Activated CD8-positive, alpha-beta memory T cell treated with anti-CD3 and anti-CD28 coated beads, Interleukin-2, amount 10 ng/mL, durations not matched to agents 7 days and 5 days (primary cell): Measurements from ENCODE around the gene LRIT3. TPM values are rescaled to one million over a fixed set of nuclear protein-coding genes. Genes with fewer than 3 reads are reported as not detected.
"Not testable (repeated sequence)": the region's sequence is repeated elsewhere in the genome, so short reads cannot be mapped to it uniquely, and the experiment has no call there.

Experiments
- ATAC-seq: fragments of 150-1000 bp; cut with Tn5 transposase; one replicate; pipeline ENCODE4 v1.10.0; 2021; ENCODE audit warnings: moderate library complexity
- CTCF ChIA-PET: fragments of 350-600 bp; sonication (Branson Sonifier 250); formaldehyde crosslinking; loops from one replicate; lab custom pipeline; 2021; ENCODE audit warnings: antibody characterized with exemption; lab: Charles Lee
- DNase-seq: peaks from one replicate; pipeline ENCODE4 v3.0.0-alpha.2; 2020
- H3K27ac Mint-ChIP-seq: one replicate; pipeline ENCODE4 v1.8.0; 2021; ENCODE audit warnings: mild to moderate bottlenecking, mixed read lengths
- H3K27me3 Mint-ChIP-seq: one replicate; pipeline ENCODE4 v1.8.0; 2021; ENCODE audit warnings: mixed read lengths
- H3K36me3 Mint-ChIP-seq: one replicate; pipeline ENCODE4 v1.8.0; 2021; ENCODE audit warnings: mild to moderate bottlenecking, mixed read lengths
- H3K4me1 Mint-ChIP-seq: one replicate; pipeline ENCODE4 v1.8.0; 2021; ENCODE audit warnings: mixed read lengths
- H3K4me3 Mint-ChIP-seq: one replicate; pipeline ENCODE4 v1.8.0; 2021; ENCODE audit warnings: mild to moderate bottlenecking, moderate library complexity, mixed read lengths
- H3K9me3 Mint-ChIP-seq: one replicate; pipeline ENCODE4 v1.8.0; 2022; ENCODE audit warnings: low read depth, mixed read lengths
- total RNA-seq, 2 experiments: library from RNA; stranded (reverse); gene quantifications; one replicate each; pipeline ENCODE4 v1.2.3, GENCODE V29; 2021

Gene LRIT3
- total RNA-seq, 2 experiments from 2014 or later: 0.23 TPM; not detected in 1

- Mint-ChIP-seq H3K27me3 (no peaks in the 10 kb centered on the region), H3K4me3 (no peak overlapping the region), H3K4me1 (no peaks in the 10 kb centered on the region), H3K9me3 (no peaks in the 10 kb centered on the region), H3K36me3 (no peaks in the 10 kb centered on the region), H3K27ac (no peak overlapping the region)
- ATAC-seq: no peak
- CTCF ChIA-PET: no interaction called here
- DNase-seq: no peak
These were observed 22.2 kb downstream of the LRIT3 start for GRCh38 chr4:109870061-109870460.

DNA sequence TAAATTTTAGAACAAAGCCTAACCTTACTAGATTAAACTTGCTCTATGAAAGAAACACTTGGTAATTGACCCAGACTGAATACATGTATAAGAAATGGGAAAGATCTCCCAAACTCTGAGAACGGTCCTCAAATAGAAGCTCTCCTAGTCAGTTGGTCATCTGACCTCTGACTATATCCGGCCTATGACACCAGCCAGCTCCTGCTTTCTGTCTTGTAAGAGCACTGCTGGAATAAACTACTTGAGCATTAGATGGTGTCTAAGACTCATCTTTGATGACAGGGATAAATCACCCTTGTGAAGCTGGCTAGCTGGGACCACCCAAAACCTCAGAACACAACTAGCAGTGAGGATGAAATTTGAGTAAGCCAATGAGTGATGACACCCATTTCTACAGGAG is 24.2 kb downstream of the LRIT3 start:
- H3K4me1 Mint-ChIP-seq: no peaks in the 10 kb centered on the region
- CTCF ChIA-PET: no interaction called here
- no peaks in the 10 kb centered on the region for H3K27me3 Mint-ChIP-seq
- no peaks in the 10 kb centered on the region for H3K36me3 Mint-ChIP-seq
- DNase-seq: no peak
- ATAC-seq: no peak
- H3K4me3 Mint-ChIP-seq: no peak overlapping the region
- no peak overlapping the region for H3K27ac Mint-ChIP-seq
- no peaks in the 10 kb centered on the region for H3K9me3 Mint-ChIP-seq

DNA sequence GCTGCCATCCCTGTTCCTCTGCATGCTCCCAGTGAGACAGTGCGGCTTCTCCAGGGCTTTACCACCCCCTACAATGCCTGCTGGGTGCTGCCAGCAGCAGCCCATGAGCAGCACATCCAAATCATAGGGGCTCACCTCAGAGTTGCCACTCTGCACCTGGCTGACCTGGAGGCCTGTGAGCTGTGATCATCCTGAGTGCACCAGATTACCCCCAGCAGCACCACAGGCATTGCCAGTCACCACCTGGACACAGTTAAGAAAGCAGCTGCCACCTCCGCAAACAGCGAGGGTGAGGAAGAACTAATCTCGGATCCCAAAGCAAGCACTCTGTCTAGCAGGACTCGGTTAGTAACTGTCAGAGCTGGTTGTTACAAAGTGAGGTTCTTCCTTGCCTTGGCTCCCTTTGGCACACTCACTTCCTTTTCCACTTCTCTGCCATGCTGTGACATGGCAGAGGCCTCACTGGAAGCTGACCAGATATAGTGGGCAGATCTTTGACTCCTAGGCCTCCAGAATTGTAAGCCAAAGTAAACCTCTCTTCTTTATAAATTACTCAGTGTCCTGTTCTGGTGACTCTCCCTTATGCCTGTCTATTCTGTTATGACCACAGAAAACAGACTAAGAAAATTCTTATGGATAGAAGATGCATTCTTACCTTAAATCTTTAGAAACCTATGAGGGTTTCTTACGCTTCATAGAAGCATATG is 25.2 kb downstream of the LRIT3 start:
- Mint-ChIP-seq H3K27me3 (peaks cover 6% of the 10 kb centered on the region), H3K36me3 (no peaks in the 10 kb centered on the region), H3K9me3 (no peaks in the 10 kb centered on the region), H3K27ac (no peak overlapping the region), H3K4me3 (no peak overlapping the region), H3K4me1 (no peaks in the 10 kb centered on the region)
- ATAC-seq (no peak), DNase-seq (no peak)
- CTCF ChIA-PET: no interaction called here

DNA sequence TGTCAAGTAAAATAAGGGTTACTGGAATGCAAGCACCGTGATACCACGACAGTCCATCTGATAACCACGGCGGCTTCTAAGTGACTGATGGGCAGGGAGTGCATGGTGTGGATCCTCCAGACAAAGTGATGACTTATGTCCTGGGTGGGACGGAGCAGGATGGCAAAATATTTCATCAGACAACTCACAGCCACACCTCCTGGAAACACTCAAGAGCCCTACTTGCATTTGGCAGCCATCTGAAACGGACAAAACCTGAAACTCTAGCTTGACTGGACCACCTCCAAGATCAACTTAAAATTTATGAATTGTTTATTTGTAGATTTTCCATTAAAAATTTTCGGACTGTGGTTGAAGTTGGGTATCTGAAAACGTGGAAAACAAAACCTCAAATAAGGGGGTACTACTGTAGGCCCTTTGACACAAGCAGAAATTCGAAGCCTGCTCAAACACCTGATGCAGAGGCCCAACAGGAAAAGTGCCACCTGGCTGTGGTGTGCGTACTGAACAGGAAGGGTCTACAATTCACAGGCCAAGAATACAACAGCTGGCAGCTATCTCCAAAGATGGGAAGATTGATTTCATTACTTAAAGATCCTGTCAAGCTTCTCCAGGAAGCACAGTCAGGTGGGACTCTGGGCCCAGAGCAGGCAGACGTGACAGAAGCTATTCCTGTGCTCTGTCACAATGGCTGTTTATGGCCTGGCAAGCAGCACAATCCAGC is 26.0 kb downstream of the LRIT3 start:
- Mint-ChIP-seq H3K27me3 (peaks cover 7% of the 10 kb centered on the region), H3K27ac (no peak overlapping the region), H3K36me3 (no peaks in the 10 kb centered on the region), H3K9me3 (no peaks in the 10 kb centered on the region), H3K4me1 (no peaks in the 10 kb centered on the region), H3K4me3 (no peak overlapping the region)
- CTCF ChIA-PET: interaction anchor here (0.9 to 1.5 kb wide), 2 partner anchors 42 to 104 kb away, joined by 3 read pairs; no protein-coding TSS in a partner anchor
- DNase-seq (no peak), ATAC-seq (no peak)

DNA sequence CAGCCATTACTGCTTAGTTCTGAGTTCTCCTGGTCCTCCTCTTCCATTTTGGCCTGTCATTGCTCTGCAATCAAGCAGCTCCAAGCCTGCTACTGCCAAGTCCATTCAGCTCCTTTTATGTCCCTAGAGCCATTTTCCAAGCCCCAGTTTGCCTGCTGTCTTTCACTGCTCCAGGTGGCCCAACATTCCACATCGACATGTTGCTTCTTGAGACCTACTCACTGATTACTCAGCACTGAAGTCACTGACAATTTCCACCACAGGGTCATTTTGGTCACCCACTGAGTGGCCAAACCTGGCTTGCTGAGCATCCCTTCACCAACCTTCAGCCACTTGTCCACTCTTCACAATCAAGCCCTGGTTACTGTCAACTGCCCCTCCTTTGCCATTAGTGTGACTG is 27.2 kb downstream of the LRIT3 start:
- no peaks in the 10 kb centered on the region for H3K9me3 Mint-ChIP-seq

GRCh38 chr4:109875553-109875952 is 27.6 kb downstream of the LRIT3 start:
- ATAC-seq, H3K4me3 Mint-ChIP-seq, H3K9me3 Mint-ChIP-seq, H3K4me1 Mint-ChIP-seq, CTCF ChIA-PET, H3K27ac Mint-ChIP-seq, H3K36me3 Mint-ChIP-seq, H3K27me3 Mint-ChIP-seq, DNase-seq: not testable (repeated sequence)

More for the DNA sequence above, 27.2 kb downstream of the LRIT3 start:
- no peaks in the 10 kb centered on the region for H3K36me3 Mint-ChIP-seq
- ATAC-seq (no peak), DNase-seq (no peak)
- H3K27ac Mint-ChIP-seq: no peak overlapping the region
- H3K4me1 Mint-ChIP-seq: no peaks in the 10 kb centered on the region
- H3K4me3 Mint-ChIP-seq: no peak overlapping the region
- peaks cover 7% of the 10 kb centered on the region for H3K27me3 Mint-ChIP-seq
- CTCF ChIA-PET: interaction anchor here (0.9 to 1.5 kb wide), 2 partner anchors 41 to 103 kb away, joined by 3 read pairs; no protein-coding TSS in a partner anchor

DNA sequence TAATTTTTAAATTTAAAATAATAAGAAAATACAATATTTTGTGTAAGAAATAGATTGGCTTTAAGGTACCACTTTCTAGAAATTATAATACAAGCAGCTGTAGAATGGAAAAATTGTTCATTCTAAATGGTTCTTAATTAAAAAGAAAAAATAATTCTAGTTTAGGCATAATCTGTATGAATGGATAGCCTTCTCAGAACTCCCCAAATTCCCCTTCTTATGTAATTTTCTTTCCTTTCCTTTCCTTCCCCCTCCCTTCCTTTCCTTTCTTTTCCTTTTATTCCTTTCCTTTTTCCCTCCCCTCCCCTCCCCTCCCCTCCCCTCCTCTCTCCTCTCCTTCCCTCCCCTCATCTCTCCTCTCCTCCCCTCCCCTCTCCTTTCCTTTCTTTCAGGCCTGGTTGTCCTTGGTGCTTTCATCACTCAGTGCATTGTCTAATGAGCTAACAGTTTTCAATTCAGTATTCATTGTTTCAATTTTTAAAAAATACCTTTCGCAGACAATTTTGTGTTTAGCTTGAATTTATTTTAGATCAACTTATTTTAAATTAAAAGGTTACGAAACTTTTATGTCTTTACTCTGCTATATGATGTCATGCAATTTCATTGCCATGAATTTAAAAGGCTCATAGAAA is 28.8 kb downstream of the LRIT3 start:
- Mint-ChIP-seq H3K9me3 (no peaks in the 10 kb centered on the region), H3K27ac (no peak overlapping the region), H3K4me1 (no peaks in the 10 kb centered on the region), H3K27me3 (peaks cover 10% of the 10 kb centered on the region), H3K4me3 (no peak overlapping the region), H3K36me3 (no peaks in the 10 kb centered on the region)
- ATAC-seq (no peak), DNase-seq (no peak)
- CTCF ChIA-PET: no interaction called here

- Mint-ChIP-seq H3K9me3 (no peaks in the 10 kb centered on the region), H3K27ac (no peak overlapping the region), H3K36me3 (no peaks in the 10 kb centered on the region), H3K4me3 (no peak overlapping the region), H3K27me3 (peaks cover 13% of the 10 kb centered on the region), H3K4me1 (no peaks in the 10 kb centered on the region)
- DNase-seq (no peak), ATAC-seq (no peak)
- CTCF ChIA-PET: no interaction called here
These were observed 29.5 kb downstream of the LRIT3 start for GRCh38 chr4:109877400-109877799.

- CTCF ChIA-PET: no interaction called here
- no peak for ATAC-seq
- no peak for DNase-seq
- Mint-ChIP-seq H3K36me3 (no peaks in the 10 kb centered on the region), H3K27ac (no peak overlapping the region), H3K4me1 (no peaks in the 10 kb centered on the region), H3K27me3 (peaks cover 17% of the 10 kb centered on the region), H3K9me3 (no peaks in the 10 kb centered on the region), H3K4me3 (no peak overlapping the region)
These were observed 30.4 kb downstream of the LRIT3 start for GRCh38 chr4:109878355-109878754.

GRCh38 chr4:109879081-109879480 is 31.2 kb downstream of the LRIT3 start:
- no peaks in the 10 kb centered on the region for H3K9me3 Mint-ChIP-seq
- no peak overlapping the region for H3K4me3 Mint-ChIP-seq
- ATAC-seq (no peak), DNase-seq (no peak)
- CTCF ChIA-PET: no interaction called here
- no peaks in the 10 kb centered on the region for H3K36me3 Mint-ChIP-seq
- H3K27me3 Mint-ChIP-seq: peaks cover 17% of the 10 kb centered on the region
- H3K27ac Mint-ChIP-seq: no peak overlapping the region
- H3K4me1 Mint-ChIP-seq: no peaks in the 10 kb centered on the region

DNA sequence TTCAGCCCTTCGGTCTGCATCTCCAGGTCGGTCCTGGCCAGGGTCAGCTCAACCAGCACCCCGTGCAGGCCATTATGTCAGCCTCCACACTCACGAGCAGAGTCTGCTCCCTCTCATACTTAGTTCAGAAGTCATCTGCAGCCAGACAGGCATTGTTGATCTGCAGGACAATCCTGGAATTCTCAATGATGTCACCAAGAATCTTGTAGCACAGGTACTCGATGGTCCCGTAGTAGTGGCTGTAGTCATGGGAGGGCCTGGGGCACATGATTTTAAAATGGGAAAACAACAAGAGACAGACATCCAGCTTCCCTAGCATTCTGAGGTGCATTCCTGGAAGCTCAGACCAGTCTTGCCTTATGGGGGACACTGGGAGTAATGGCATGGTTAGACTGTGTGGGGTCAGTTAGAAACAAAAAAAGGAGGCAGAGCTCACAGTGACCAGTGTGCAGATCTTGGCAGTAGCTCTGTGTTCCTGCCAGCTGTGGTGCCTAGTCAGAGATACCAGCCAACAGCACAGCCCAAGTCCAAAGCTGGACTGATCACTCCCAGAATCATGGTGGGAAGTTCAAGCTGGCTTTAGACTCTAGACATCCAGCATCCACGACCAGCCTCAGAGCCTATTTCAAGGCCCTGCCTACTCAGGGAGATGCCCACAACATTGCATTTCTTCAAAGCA is 31.9 kb downstream of the LRIT3 start:
- CTCF ChIA-PET: no interaction called here
- no peaks in the 10 kb centered on the region for H3K36me3 Mint-ChIP-seq
- no peak for DNase-seq
- no peak for ATAC-seq
- H3K27me3 Mint-ChIP-seq: peaks cover 17% of the 10 kb centered on the region
- no peaks in the 10 kb centered on the region for H3K4me1 Mint-ChIP-seq
- H3K4me3 Mint-ChIP-seq: no peak overlapping the region
- H3K9me3 Mint-ChIP-seq: no peaks in the 10 kb centered on the region
- H3K27ac Mint-ChIP-seq: no peak overlapping the region

GRCh38 chr4:109886303-109886702 is 38.4 kb downstream of the LRIT3 start:
- DNase-seq (no peak), ATAC-seq (no peak)
- Mint-ChIP-seq H3K36me3 (no peaks in the 10 kb centered on the region), H3K4me1 (no peaks in the 10 kb centered on the region), H3K9me3 (no peaks in the 10 kb centered on the region), H3K27me3 (peaks cover 20% of the 10 kb centered on the region), H3K27ac (no peak overlapping the region), H3K4me3 (no peak overlapping the region)
- CTCF ChIA-PET: no interaction called here

DNA sequence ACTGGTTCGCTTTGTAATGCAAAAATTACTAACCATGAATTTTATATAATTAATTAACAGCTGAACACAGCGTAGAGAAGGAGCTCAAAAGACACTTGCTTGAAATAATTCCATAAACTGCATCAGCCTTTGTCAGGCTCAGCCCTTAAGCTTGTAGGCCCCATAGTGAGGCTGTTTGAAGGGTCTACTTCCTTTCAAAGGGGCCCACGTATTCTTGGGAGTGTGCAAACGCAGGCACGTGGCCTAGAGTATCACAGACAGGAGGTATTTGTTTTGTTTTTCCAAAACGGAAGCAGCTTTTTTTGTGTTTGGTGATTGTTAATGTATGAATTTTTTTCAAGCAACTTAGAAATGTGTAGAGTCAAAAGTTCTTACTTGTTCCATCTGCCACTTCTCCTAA is 39.2 kb downstream of the LRIT3 start:
- no peak for DNase-seq
- no peaks in the 10 kb centered on the region for H3K9me3 Mint-ChIP-seq
- no peaks in the 10 kb centered on the region for H3K4me1 Mint-ChIP-seq
- CTCF ChIA-PET: no interaction called here
- no peaks in the 10 kb centered on the region for H3K36me3 Mint-ChIP-seq
- H3K27me3 Mint-ChIP-seq: peaks cover 19% of the 10 kb centered on the region
- H3K4me3 Mint-ChIP-seq: no peak overlapping the region
- no peak overlapping the region for H3K27ac Mint-ChIP-seq
- no peak for ATAC-seq
